ENCODE measurements around the gene ZNF185. TPM values are rescaled to one million over a fixed set of nuclear protein-coding genes. Genes with fewer than 3 reads are reported as not detected.

ZNF185 gene
- total RNA-seq, 1 donor from 2014 or later: 0.75 TPM

DNA sequence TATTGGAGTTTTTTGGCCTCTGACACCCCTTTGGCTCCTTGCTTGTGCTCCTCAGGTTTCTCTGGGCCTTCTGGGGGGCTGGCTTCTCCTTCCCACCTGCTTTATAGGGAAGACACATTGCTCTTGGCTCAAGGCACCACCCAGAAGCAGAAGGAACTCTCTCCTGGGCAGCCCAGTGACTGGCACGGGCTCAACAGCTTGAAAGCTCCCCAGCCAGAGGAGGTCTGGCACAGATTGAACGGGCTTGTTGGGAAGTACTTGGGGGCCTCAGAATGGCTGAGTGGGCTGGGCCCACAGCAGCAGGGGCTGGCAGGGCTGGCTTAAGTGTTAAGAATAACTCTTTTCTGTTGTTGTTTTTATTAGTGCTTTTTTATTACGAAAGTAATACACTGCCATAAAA is 11.2 kb upstream of the ZNF185 start:
- ATAC-seq (ENCODE audit: low read depth): no peak
- intact Hi-C loops (cut with micrococcal nuclease): no loop called here
- no peaks in the 10 kb centered on the region for H3K4me1 Mint-ChIP-seq
- no peak overlapping the region for H3K27ac Mint-ChIP-seq
- POLR2A ChIA-PET: no interaction called here
- no peak overlapping the region for H3K4me3 Mint-ChIP-seq
- H3K36me3 Mint-ChIP-seq (ENCODE audit: low read depth): no peaks in the 10 kb centered on the region
- H3K27me3 Mint-ChIP-seq: peaks cover 25% of the 10 kb centered on the region
- TF ChIP-seq, protein P1, sequence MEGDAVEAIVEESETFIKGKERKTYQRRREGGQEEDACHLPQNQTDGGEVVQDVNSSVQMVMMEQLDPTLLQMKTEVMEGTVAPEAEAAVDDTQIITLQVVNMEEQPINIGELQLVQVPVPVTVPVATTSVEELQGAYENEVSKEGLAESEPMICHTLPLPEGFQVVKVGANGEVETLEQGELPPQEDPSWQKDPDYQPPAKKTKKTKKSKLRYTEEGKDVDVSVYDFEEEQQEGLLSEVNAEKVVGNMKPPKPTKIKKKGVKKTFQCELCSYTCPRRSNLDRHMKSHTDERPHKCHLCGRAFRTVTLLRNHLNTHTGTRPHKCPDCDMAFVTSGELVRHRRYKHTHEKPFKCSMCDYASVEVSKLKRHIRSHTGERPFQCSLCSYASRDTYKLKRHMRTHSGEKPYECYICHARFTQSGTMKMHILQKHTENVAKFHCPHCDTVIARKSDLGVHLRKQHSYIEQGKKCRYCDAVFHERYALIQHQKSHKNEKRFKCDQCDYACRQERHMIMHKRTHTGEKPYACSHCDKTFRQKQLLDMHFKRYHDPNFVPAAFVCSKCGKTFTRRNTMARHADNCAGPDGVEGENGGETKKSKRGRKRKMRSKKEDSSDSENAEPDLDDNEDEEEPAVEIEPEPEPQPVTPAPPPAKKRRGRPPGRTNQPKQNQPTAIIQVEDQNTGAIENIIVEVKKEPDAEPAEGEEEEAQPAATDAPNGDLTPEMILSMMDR (IDR thresholded peaks at IDR 0.05): no peak
- DNase-seq: no peak
- no peaks in the 10 kb centered on the region for H3K9me3 Mint-ChIP-seq
- CTCF ChIA-PET: no interaction called here

DNA sequence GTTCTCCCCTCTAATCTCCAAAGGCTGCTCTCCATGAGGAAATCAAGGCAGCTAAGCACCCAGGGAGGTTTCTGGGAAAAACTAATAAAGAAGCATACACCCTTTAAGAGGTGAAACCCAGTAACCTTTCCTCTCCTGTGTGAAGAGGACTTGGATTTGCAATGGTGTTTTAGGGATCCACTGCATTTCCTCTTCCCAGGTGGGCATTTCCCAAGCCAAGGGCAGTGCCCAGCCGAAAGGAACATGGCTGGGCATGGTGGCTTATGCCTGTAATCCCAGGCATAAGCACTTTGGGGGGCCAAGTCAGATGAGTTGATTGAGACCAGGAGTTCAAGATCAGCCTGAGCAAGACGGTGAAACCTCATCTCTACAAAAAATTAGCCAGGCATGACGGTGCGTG is 5.4 kb upstream of the ZNF185 start:
- no peaks in the 10 kb centered on the region for H3K4me1 Mint-ChIP-seq
- TF ChIP-seq, protein P1 (IDR thresholded peaks at IDR 0.05): no peak
- H3K9me3 Mint-ChIP-seq: no peaks in the 10 kb centered on the region
- no peak for ATAC-seq (ENCODE audit: low read depth)
- ChIA-PET POLR2A (no interaction called here), CTCF (no interaction called here)
- no peak overlapping the region for H3K4me3 Mint-ChIP-seq
- H3K27ac Mint-ChIP-seq: no peak overlapping the region
- intact Hi-C loops (cut with micrococcal nuclease): no loop called here
- DNase-seq: no peak
- H3K36me3 Mint-ChIP-seq (ENCODE audit: low read depth): no peaks in the 10 kb centered on the region
- H3K27me3 Mint-ChIP-seq: peaks cover 33% of the 10 kb centered on the region

DNA sequence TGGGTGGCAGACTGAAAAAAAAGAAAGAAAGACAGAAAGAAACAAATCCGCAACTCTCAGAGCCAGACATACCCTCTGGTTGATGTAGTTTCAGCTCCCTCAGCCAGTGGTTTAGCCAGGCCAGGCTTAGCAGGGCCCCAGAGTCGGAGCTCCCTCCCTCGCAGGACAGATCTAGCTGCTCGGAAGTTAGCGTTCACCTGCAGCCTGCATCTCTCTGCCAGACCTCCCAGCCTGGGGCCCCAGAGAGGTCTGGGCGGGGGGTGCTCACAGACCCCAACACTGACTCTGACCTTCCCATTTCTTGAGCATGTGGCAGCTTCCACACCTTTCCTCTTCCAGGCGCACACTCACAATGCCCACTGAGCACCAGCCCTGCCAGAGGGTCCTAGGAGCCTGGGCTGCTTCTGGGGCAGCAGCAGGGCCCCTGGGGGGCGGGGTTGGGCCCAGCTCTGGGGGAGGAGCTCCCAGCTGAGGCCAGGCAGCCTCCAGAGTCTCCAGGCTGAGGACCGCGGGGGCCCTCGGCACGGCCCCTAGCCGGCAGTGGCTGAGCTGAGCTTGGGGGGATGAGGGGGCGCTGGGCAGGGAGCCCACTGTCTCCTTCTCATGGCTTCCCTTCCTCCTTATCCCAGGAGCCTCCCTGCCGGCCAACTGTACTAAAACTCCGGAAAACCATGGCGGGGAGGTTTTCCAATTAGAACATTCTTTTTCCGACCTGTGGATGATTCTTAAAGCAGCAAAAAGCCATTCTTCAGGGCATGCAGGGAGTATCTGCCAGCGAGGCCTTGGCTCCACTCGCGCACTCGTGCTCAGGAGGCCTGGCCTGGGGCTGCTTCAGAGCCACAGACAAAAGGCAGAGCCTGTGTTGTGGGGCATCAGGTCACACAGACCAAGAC is 4.6 kb upstream of the ZNF185 start:
- Mint-ChIP-seq H3K27me3 (peaks cover 33% of the 10 kb centered on the region), H3K4me1 (no peaks in the 10 kb centered on the region), H3K36me3 (ENCODE audit: low read depth) (no peaks in the 10 kb centered on the region), H3K4me3 (no peak overlapping the region), H3K27ac (no peak overlapping the region), H3K9me3 (no peaks in the 10 kb centered on the region)
- CTCF ChIA-PET: no interaction called here
- POLR2A ChIA-PET: no interaction called here
- DNase-seq (no peak), ATAC-seq (ENCODE audit: low read depth) (no peak)
- TF ChIP-seq, protein P1 (IDR thresholded peaks at IDR 0.05): no peak
- intact Hi-C loops (cut with micrococcal nuclease): no loop called here

DNA sequence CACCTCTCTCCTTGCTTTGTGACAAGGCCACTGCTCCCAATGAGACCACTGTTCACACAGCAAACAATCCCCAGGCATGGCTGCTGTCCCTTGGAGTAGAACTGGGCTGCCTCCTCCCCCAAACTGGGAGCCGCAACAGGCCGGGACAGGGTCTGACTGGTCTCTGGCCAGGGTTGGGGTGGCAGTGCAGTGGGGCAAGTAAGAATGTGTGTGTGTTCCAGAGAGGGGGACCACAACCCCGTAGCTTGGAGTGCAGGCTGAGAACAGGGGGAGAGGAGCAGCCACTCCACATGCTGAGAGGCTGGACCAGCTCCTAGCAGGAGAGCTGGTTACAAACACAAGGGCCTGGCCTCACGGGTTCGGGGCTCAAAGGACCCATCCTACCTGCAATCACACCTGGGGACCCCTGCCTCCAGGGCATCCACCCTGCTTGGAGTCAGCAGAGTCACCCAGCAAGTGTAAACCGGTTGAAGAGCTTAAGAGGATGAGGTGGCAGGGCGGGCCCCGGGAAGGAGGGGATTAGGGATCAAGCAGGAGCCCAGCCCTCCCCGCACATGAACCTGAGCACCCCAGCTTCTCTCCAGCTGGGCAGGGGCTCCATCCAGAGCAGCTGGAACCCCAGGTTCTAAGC is 3.8 kb upstream of the ZNF185 start:
- Mint-ChIP-seq H3K4me1 (no peaks in the 10 kb centered on the region), H3K9me3 (no peaks in the 10 kb centered on the region), H3K4me3 (no peak overlapping the region), H3K27ac (no peak overlapping the region), H3K36me3 (ENCODE audit: low read depth) (no peaks in the 10 kb centered on the region), H3K27me3 (peaks cover 29% of the 10 kb centered on the region)
- ChIA-PET CTCF (no interaction called here), POLR2A (no interaction called here)
- DNase-seq (no peak), ATAC-seq (ENCODE audit: low read depth) (no peak)
- TF ChIP-seq, protein P1 (IDR thresholded peaks at IDR 0.05): no peak
- intact Hi-C loops (cut with micrococcal nuclease): no loop called here

DNA sequence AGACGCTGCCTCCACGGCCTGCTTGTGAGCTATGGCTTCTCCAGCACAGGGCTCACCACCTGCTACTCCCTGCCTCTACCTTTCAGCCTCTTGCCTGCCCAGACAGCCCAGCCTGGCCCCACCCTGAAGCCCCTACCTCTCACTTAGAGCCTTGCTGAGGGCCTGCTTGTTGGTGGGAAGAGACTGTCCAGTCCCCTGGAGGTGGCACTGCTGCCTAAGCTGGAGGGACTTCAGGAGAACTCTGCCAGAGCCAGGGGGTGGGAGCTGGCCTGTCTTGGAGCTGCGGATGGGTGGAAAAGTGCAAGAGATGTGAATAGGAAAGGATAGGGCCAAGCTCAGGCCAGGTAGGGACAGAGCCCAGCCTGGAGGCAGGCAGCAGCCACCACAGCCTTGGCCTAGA is 2.7 kb upstream of the ZNF185 start:
- no peaks in the 10 kb centered on the region for H3K36me3 Mint-ChIP-seq (ENCODE audit: low read depth)
- DNase-seq: no peak
- H3K9me3 Mint-ChIP-seq: no peaks in the 10 kb centered on the region
- ChIA-PET POLR2A (no interaction called here), CTCF (no interaction called here)
- no peaks in the 10 kb centered on the region for H3K4me1 Mint-ChIP-seq
- H3K4me3 Mint-ChIP-seq: no peak overlapping the region
- ATAC-seq (ENCODE audit: low read depth): no peak
- TF ChIP-seq, protein P1 (IDR thresholded peaks at IDR 0.05): no peak
- intact Hi-C loops (cut with micrococcal nuclease): no loop called here
- peaks cover 27% of the 10 kb centered on the region for H3K27me3 Mint-ChIP-seq
- H3K27ac Mint-ChIP-seq: no peak overlapping the region
